ENCODE measurements around the gene SYNC.

DNA sequence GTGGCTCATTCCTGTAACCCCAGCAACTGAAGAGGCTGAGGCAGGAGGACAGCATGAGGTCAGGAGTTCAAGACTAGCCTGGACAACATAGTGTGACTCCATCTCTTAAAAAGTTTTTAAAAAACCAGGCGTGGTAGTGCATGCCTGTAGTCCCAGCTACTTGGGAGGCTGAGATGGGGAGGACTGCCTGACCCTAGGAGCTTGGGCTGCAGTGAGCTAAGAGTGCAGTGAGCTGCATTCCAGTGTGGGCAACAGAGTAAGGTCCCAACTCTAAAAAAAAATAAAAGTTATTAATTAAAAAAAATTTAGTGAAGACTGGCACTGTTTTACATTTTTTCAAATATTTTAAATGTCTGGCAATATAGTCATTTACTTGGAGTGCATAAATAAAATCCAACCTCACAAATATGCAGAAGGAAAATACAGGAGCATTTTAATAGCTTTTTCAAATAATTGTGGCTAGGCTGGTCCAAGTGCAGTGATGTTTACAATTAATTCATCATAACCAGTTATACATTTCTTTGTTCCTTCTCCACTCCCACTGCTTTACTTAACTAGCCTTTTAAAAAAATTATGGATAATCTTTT lies 63.0 kb downstream of the SYNC start:
- TF ChIP-seq, protein P1, sequence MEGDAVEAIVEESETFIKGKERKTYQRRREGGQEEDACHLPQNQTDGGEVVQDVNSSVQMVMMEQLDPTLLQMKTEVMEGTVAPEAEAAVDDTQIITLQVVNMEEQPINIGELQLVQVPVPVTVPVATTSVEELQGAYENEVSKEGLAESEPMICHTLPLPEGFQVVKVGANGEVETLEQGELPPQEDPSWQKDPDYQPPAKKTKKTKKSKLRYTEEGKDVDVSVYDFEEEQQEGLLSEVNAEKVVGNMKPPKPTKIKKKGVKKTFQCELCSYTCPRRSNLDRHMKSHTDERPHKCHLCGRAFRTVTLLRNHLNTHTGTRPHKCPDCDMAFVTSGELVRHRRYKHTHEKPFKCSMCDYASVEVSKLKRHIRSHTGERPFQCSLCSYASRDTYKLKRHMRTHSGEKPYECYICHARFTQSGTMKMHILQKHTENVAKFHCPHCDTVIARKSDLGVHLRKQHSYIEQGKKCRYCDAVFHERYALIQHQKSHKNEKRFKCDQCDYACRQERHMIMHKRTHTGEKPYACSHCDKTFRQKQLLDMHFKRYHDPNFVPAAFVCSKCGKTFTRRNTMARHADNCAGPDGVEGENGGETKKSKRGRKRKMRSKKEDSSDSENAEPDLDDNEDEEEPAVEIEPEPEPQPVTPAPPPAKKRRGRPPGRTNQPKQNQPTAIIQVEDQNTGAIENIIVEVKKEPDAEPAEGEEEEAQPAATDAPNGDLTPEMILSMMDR (IDR thresholded peaks at IDR 0.05): no peak
- TF ChIP-seq EP300 (IDR thresholded peaks at IDR 0.05): no peak
- TF ChIP-seq POLR2A (IDR thresholded peaks at IDR 0.05): no peak
